H1 (cell line): Measurements from ENCODE around the gene PEX5L. TPM values are rescaled to one million over a fixed set of nuclear protein-coding genes. Genes with fewer than 3 reads are reported as not detected.

Source experiments
- BRCA1 ChIP-seq: IDR thresholded peaks from 2 replicates; pipeline ENCODE4 v1.6.1; 2012; ENCODE audit warnings: low read depth, low read length, improper control_type of control experiment
- PHF8 ChIP-seq: fragments of 200-600 bp; sonication (generic); conservative IDR thresholded peaks from 2 replicates; pipeline ENCODE4 v1.7.1; 2012; ENCODE audit warnings: low read depth, mild to moderate bottlenecking, inconsistent platforms, low read length, moderate library complexity
- RAD21 ChIP-seq, 2 experiments: IDR thresholded peaks in 1 of 2; conservative IDR thresholded peaks in 1 of 2; 2 replicates each; pipeline ENCODE4 v1.6.1; 2011; ENCODE audit warnings: low read depth in 2 of 2, low read length in 2 of 2, improper control_type of control experiment in 1 of 2, inconsistent platforms in 1 of 2, mild to moderate bottlenecking in 1 of 2, moderate library complexity in 1 of 2
- SIRT6 ChIP-seq: IDR thresholded peaks from one replicate; pipeline ENCODE4 v1.7.1; 2012; ENCODE audit warnings: low read length, inconsistent platforms
- polyA plus RNA-seq, 7 experiments: library from polyadenylated mRNA; depleted of rRNA in 3 of 7; stranded (reverse) in 5 of 7; unstranded in 2 of 7; fragments of >200 nt in 5 of 7; fragments of 200-250 nt in 2 of 7; gene quantifications; 1 replicate in 5 of 7; 2 replicates in 1 of 7; 4 replicates in 1 of 7; pipeline versions ENCODE4 v1.2.1 to v1.2.3, GENCODE V29; 2011 to 2013; ENCODE audit warnings: missing spikeins in 2 of 7, mixed read lengths in 2 of 7
- total RNA-seq: library from RNA; stranded (reverse); fragmentation: NEBNext Ultra II Directional; extraction: Animal tissue kit (Norgen Biotek cat#: 25700); gene quantifications from 2 replicates; pipeline ENCODE4 v1.2.1, GENCODE V29; 2021

The PEX5L gene
- total and polyA plus RNA-seq, 2 of the 8 experiments (the other 6 are each of a cell fraction or from before 2014, with no cell fraction given), result 0.80 to 4.2 TPM

DNA sequence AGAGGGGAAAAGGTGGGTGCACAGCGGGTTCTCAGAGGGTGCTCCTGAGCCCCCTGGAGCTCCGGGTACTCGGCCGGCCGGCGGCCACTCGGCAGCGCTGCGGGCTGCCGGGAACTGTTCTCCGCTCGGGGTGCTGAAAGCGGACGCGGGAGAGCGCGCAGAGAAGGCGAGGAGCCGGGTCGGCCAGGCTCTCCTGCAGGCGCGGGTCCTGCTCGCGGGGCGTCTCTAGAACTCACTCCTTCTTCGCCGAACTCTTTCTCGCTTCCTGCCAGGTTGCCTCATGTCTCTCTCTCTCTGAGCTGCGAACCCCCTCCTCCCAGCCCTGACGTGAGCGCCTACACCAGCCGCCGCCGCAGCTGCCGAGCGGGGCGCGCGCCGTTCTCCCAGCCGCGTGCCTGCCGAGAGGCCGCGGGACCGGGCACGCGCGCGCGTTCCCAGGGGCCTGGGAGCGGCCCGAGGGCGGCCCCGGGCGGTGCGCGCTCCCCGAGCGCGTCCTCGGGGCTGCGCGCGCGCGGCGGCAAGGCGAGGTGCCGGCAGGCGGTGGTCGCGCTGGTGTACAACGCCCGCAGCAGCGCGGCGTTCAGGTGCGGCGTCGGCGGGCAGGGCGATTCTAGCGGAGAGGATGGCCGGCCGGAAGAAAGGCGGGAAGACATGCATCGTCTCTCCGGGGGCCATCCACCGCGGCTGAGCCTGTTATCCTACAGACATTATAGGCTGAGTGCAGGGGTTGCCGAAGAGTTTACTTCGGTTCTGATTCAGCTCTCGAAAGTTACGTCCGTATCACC lies at the start of gene PEX5L (continued):
- TF ChIP-seq RAD21 (IDR thresholded peaks at IDR 0.05 in 1 of 2, conservative IDR thresholded peaks at IDR 0.05 in 1 of 2; ENCODE audit: low read depth in 2 of 2, low read length in 2 of 2), result peak in 1 of 2 experiments; percentile 11; a peak in 2 of 4 replicates
- TF ChIP-seq PHF8, result peak; percentile 43; the same call in 1 of the 2 replicates
- TF ChIP-seq SIRT6, result no peak
- TF ChIP-seq BRCA1, result no peak
